ENCODE data around the gene SRP68.

GRCh38 chr17:76007131-76007849 lies 65.0 kb downstream of the SRP68 start:
- no peak for TF ChIP-seq CTCF (IDR thresholded peaks at IDR 0.05; ENCODE audit: insufficient read depth, low read depth, low read length)
- no peak for TF ChIP-seq EZH2 (IDR thresholded peaks at IDR 0.05; ENCODE audit: insufficient read depth, low read length)

Data from astrocyte (in vitro differentiated cells and primary cell).